Measurements from ENCODE around the gene CYP51A1.

GRCh38 chr7:92072708-92073107 lies 61.6 kb downstream of the CYP51A1 start:
- TF ChIP-seq CTCF (conservative IDR thresholded peaks at IDR 0.05): no peak
- no peak for TF ChIP-seq EZH2 (IDR thresholded peaks at IDR 0.05; ENCODE audit: low read depth)
